GM19043 (cell line): ENCODE results near the gene CACNB2.

Experiments
- ATAC-seq: cut with Tn5 transposase; IDR thresholded peaks from one replicate; pipeline ENCODE4 v1.9.1; 2021; ENCODE audit warnings: low read depth; ENCODE audit not compliant: unreplicated experiment

The CACNB2 gene

GRCh38 chr10:18486438-18486837, 346.2 kb downstream of the CACNB2 start:
- no peak for ATAC-seq

GRCh38 chr10:18490755-18491154, 350.5 kb downstream of the CACNB2 start:
- ATAC-seq = no peak

- ATAC-seq = no peak
These were observed 357.7 kb downstream of the CACNB2 start for GRCh38 chr10:18497806-18498369.

- ATAC-seq = no peak
These were observed 358.8 kb downstream of the CACNB2 start for GRCh38 chr10:18498998-18499397.

- ATAC-seq = no peak
These were observed 360.4 kb downstream of the CACNB2 start for GRCh38 chr10:18500576-18500975.

GRCh38 chr10:18501198-18501597, 361.0 kb downstream of the CACNB2 start:
- peak; percentile 82 for ATAC-seq

- ATAC-seq = no peak
These were observed 361.4 kb downstream of the CACNB2 start for GRCh38 chr10:18501629-18502028.

GRCh38 chr10:18504161-18504560, 363.9 kb downstream of the CACNB2 start:
- ATAC-seq = no peak

GRCh38 chr10:18505456-18506118, 365.4 kb downstream of the CACNB2 start:
- no peak for ATAC-seq

GRCh38 chr10:18508587-18508986, 368.4 kb downstream of the CACNB2 start:
- ATAC-seq = no peak

GRCh38 chr10:18514537-18514936, 374.3 kb downstream of the CACNB2 start:
- ATAC-seq = no peak

- no peak for ATAC-seq
These were observed 376.6 kb downstream of the CACNB2 start for GRCh38 chr10:18516851-18517250.

- ATAC-seq = no peak
These were observed 382.8 kb downstream of the CACNB2 start for GRCh38 chr10:18523025-18523424.

- ATAC-seq = no peak
These were observed 383.6 kb downstream of the CACNB2 start for GRCh38 chr10:18523858-18524257.

- no peak for ATAC-seq
These were observed 387.5 kb downstream of the CACNB2 start for GRCh38 chr10:18527687-18528086.

- no peak for ATAC-seq
These were observed 388.1 kb downstream of the CACNB2 start for GRCh38 chr10:18528292-18528691.

- ATAC-seq = no peak
These were observed 392.8 kb downstream of the CACNB2 start for GRCh38 chr10:18532881-18533535.

GRCh38 chr10:18533896-18534295, 393.7 kb downstream of the CACNB2 start:
- ATAC-seq = no peak

- no peak for ATAC-seq
These were observed 399.1 kb downstream of the CACNB2 start for GRCh38 chr10:18539335-18539734.

- no peak for ATAC-seq
These were observed 400.0 kb downstream of the CACNB2 start for GRCh38 chr10:18540195-18540594.

GRCh38 chr10:18542832-18543231, 402.6 kb downstream of the CACNB2 start:
- ATAC-seq = no peak
